GM19099 (cell line): ENCODE data around the gene PARP1.

Experiments used
- POLR2A ChIP-seq: IDR thresholded peaks from 3 replicates; pipeline ENCODE4 v1.6.1; 2011; ENCODE audit warnings: low read depth; ENCODE audit not compliant: insufficient read length; ENCODE audit errors: extremely low read depth

PARP1 gene

GRCh38 chr1:226401355-226402303 is 6.3 kb downstream of the PARP1 start:
- no peak for TF ChIP-seq POLR2A

DNA sequence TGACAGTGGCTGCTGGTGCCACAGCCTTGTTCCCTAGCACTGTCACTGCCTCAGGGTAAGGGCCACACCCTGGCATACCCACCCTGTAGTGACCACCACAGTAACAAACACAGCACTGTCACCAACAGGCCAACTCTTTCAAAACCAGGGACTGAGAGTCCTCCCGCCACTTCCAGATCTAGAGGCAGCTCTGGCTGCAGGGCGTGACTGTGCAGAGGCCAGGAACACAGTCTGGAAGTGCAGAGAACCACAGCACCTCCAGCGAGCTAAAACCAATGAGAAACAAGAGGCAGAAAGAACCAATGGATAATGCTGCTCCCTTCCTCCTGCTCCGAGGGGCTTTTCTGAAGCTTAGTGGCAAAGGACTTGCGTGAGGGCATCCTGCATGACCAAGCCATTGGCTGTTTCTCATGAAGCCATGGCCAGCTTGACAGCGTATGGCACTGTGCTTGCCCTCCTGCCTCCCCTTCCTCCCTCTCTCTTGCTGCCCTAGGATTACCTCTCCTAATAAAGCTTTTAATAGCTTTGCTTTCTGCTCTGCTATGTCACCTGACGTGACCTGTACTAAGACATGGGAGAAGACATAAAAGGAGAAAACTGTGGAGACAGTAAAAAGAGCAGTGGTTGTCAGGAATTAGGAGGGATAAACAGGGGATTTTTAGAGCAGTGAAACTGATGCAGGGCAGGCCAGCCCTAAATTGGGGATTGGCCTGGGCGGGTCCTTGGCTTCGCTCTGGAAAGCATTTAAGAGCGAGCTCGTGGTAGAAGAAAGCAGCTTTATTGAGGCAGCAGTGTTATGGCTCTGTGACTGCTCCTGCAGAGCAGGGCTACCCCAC is 7.2 kb downstream of the PARP1 start:
- no peak for TF ChIP-seq POLR2A

GRCh38 chr1:226397955-226398636 is 9.8 kb downstream of the PARP1 start:
- no peak for TF ChIP-seq POLR2A

DNA sequence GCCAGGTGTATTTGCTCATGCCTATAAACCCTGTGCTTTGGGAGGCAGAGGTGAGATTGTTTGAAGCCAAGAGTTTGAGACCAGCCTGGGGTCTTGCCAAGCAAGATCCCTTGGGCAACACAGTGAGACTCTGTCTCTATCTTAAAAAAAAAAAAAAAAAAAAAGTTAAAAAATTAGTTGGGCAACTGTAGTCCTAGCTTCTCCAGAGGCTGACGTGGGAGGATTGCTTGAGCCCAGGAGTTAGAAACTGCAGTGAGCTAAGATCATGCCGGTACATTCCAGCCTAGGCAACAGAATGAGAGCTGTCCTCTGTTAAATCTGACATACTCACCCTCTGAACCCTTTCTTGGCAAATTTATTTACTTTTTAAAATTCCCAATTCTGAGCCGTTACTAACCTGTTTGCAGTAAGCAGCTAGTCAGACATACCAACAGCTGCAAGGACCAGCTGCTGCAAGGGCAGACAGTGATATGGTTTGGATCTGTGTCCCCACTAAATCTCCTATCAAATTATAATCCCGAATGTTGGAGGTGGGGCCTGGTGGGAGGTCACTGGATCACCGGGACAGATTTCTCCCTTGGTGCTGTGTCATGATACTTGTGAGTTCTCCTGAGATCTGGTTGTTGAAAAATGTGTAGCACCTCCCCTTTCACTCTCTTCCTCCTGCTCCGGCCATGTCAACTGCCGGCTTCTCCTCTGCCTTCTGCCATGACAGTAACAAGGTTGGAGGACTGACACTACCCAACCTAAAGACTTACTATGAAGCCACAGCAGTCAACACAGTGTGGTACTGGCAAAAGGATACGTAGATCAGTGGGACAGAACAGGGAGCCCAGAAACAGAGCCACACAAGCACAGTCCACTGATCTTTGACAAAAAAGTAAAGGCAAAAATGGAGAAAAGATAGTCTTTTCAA is 10.6 kb downstream of the PARP1 start:
- TF ChIP-seq POLR2A = no peak

- TF ChIP-seq POLR2A = no peak
These were observed 12.1 kb downstream of the PARP1 start for GRCh38 chr1:226395753-226396152.

GRCh38 chr1:226394462-226394861 is 13.4 kb downstream of the PARP1 start:
- TF ChIP-seq POLR2A = no peak

DNA sequence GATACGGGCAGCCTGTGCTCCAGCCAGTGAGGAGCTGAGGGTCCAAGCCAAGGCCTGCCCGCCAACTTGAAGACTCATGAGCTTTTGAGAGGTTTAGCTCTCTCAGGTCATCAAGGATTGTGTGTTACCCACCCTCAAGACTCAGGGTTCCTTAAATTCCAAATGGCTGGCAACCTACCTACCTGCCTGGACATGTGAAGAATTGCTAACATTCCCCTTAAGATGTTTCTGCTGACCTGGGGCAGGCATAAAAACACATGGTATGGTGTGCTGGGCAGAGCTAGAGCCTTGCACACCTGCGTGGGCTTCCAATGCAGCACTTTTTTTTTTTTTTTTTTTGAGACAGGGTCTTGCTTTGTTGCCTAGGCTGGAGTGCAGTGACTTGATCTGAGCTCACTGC is 17.2 kb downstream of the PARP1 start:
- TF ChIP-seq POLR2A = no peak

GRCh38 chr1:226388131-226388530 is 19.8 kb downstream of the PARP1 start:
- no peak for TF ChIP-seq POLR2A

- no peak for TF ChIP-seq POLR2A
These were observed 23.2 kb downstream of the PARP1 start for GRCh38 chr1:226384717-226385116.

- TF ChIP-seq POLR2A = no peak
These were observed 23.9 kb downstream of the PARP1 start for GRCh38 chr1:226384040-226384439.

DNA sequence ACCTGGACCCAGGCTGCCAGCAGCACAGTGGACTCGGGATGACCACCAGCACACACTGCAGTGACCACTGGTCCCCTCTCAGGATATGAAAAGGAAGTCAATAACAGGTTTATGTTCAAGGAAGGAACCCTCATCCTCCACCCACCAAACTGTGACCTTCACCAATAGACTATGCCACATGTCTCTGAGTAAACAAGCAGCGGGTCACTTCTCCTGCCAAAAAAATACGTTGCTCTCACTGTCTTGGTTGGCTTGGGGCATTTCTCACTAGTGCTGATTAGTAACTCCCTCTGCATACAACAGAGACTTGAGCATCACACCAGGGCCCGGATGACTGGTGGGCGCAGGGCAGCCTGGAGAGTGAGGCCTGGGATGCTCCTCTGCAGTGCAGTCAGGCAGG is 25.9 kb downstream of the PARP1 start:
- no peak for TF ChIP-seq POLR2A

DNA sequence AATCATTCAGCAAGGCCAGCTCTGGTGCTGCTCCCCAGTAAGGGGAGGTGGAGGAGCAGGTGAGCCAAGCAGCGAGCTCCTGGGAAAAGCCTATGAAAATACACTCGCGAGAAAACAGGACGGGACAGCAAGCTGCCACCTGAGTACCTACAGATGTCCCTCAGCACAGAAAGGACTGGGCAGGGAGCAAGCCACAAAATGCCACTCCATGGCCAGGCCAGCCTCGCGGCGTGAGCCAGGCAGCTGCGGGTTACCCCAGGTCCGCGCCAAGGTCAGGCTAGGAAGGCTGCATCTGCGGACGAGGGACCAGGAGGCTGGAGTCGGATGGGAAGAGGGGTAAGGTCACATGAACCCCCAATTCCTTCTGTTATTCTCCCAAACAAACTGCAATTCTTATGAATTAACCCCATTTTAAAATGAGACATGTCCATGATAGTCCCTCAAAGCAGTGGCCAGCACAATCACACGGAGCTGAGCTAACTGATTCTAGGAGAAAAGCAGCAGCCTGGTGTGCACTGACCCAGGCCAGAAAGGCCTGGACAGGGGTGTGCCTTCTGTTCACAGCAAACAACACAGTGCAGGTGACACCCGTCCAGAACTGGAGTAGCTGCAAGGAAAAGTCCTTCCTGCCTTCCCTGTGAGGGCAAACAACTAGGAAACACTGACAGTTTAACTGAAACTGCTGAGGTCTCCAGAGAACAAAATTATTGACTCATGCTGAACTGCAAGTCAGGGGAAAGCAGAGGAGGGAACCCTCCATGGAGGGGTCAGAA is 26.5 kb downstream of the PARP1 start:
- no peak for TF ChIP-seq POLR2A

GRCh38 chr1:226378071-226378470 is 29.8 kb downstream of the PARP1 start:
- TF ChIP-seq POLR2A = no peak
